ENCODE measurements around the gene THADA. TPM values are rescaled to one million over a fixed set of nuclear protein-coding genes. Genes with fewer than 3 reads are reported as not detected.

THADA gene
- total RNA-seq, 2 donors from 2014 or later, result 23.7 to 69.5 TPM

DNA sequence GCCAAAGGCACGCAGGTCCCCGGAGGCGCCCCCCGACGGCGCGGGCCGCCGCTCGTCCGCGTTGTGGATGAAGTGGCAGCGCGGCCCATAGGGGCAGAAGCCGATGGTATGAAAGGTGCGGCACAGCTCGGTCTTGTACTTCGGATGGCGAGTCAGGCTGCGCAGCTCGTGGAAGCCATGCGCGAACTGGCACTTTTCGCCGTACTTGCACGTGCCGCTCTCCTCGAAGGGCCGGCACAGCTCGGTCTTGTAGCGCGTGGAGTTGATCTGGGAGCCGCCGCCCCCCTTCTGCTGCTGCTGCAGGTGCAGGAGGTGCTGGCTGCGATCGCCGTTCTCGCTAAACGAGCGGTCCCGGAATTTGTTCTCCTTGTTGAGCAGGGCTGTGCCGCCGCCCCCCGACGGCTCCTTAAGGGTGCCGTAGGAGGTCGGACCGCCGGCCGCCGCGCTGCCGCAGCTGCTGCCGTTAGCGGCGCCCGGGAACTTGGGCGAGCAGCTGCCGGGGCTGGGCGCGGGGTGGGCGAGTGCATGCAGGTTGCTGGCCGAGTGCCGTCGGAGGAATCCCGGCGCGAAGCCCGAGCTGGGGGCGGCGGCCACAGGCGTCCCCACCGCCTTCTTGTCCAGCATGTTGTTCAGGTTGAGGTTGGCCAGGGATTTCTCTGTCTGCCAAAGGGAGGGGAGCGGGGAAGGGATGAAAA, 370.6 kb downstream of the THADA start:
- ATAC-seq (no peak), DNase-seq (ENCODE audit: low spot score) (peak; percentile 71)
- peaks cover 58 to 62% of the 10 kb centered on the region in 2 donors for H3K4me1 Mint-ChIP-seq (ENCODE audit: low read depth in 2 of 2)
- no peaks in the 10 kb centered on the region for H3K27me3 Mint-ChIP-seq
- H3K9me3 Mint-ChIP-seq, result no peaks in the 10 kb centered on the region
- H3K36me3 Mint-ChIP-seq, result peaks cover 10% of the 10 kb centered on the region
- peak overlapping the region; percentile 79 for H3K4me3 Mint-ChIP-seq
- H3K27ac Mint-ChIP-seq, result peak overlapping the region; percentile 62 to 85

GRCh38 chr2:43224571-43225092, 371.2 kb downstream of the THADA start:
- Mint-ChIP-seq H3K4me3 (peak overlapping the region; percentile 90), H3K36me3 (peaks cover 8% of the 10 kb centered on the region), H3K9me3 (no peaks in the 10 kb centered on the region), H3K27me3 (no peaks in the 10 kb centered on the region), H3K27ac (peak overlapping the region; percentile 60 to 91), H3K4me1 (ENCODE audit: low read depth in 2 of 2) (peaks cover 62 to 66% of the 10 kb centered on the region in 2 donors)
- peak; percentile 65 for DNase-seq (ENCODE audit: low spot score)
- no peak for ATAC-seq

GRCh38 chr2:43224131-43224570, 371.7 kb downstream of the THADA start:
- peaks cover 4% of the 10 kb centered on the region for H3K36me3 Mint-ChIP-seq
- ATAC-seq (peak in 1 of 2 donors; percentile 2), DNase-seq (ENCODE audit: low spot score) (peak; percentile 80)
- no peaks in the 10 kb centered on the region for H3K9me3 Mint-ChIP-seq
- H3K4me3 Mint-ChIP-seq, result peak overlapping the region; percentile 90
- peak overlapping the region; percentile 60 to 91 for H3K27ac Mint-ChIP-seq
- peaks cover 62 to 66% of the 10 kb centered on the region in 2 donors for H3K4me1 Mint-ChIP-seq (ENCODE audit: low read depth in 2 of 2)
- H3K27me3 Mint-ChIP-seq, result no peaks in the 10 kb centered on the region

- H3K9me3 Mint-ChIP-seq, result no peaks in the 10 kb centered on the region
- ATAC-seq (no peak), DNase-seq (ENCODE audit: low spot score) (no peak)
- H3K27ac Mint-ChIP-seq, result peak overlapping the region; percentile 60 to 91
- H3K36me3 Mint-ChIP-seq, result peaks cover 4% of the 10 kb centered on the region
- no peaks in the 10 kb centered on the region for H3K27me3 Mint-ChIP-seq
- peak overlapping the region; percentile 90 for H3K4me3 Mint-ChIP-seq
- H3K4me1 Mint-ChIP-seq (ENCODE audit: low read depth in 2 of 2), result peaks cover 64 to 67% of the 10 kb centered on the region in 2 donors
Measured at GRCh38 chr2:43223521-43224001, 372.3 kb downstream of the THADA start.

GRCh38 chr2:43222475-43223309, 373.1 kb downstream of the THADA start:
- Mint-ChIP-seq H3K4me3 (peak overlapping the region; percentile 90), H3K27ac (peak overlapping the region; percentile 60 to 91), H3K4me1 (ENCODE audit: low read depth in 2 of 2) (peaks cover 55 to 62% of the 10 kb centered on the region in 2 donors), H3K9me3 (no peaks in the 10 kb centered on the region), H3K27me3 (no peaks in the 10 kb centered on the region), H3K36me3 (peaks cover 4% of the 10 kb centered on the region)
- DNase-seq (ENCODE audit: low spot score), result peak; percentile 51
- no peak for ATAC-seq

DNA sequence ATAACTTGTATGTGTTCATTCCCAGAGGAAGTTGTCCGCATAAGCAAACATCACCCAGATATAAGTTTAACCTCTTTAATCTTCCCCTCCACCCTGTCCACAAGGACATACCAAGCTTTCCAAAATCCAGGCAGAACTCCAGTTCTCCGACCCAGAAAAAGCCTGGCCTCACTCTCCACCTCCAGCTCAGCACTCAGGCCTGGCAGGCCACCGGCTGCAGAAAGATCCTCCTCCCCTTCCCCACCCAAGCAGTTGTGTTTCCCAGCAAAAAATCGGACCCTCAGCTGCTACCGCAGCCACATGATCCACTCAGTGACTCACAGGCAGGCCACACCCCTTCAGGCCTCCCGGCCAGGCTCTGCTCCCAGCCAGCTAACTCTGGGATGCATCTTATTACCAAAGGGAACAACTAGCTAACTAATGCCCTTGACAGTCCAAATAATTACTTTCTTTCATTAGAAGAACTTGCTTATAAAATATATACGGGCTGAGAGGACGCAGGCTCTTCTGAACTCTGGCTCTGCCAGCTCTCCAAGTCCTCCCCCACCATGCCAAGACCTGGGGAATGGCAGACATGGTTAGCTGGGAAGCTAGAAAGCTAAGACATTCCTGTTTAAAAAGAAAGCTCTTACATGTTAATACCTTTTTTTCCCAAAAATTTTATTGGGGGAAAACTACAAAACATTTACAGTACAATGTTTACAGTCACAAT, 373.9 kb downstream of the THADA start:
- peak overlapping the region; percentile 60 to 91 for H3K27ac Mint-ChIP-seq
- H3K27me3 Mint-ChIP-seq, result no peaks in the 10 kb centered on the region
- no peaks in the 10 kb centered on the region for H3K9me3 Mint-ChIP-seq
- peaks cover 53 to 59% of the 10 kb centered on the region in 2 donors for H3K4me1 Mint-ChIP-seq (ENCODE audit: low read depth in 2 of 2)
- ATAC-seq (no peak), DNase-seq (ENCODE audit: low spot score) (peak; percentile 72)
- H3K36me3 Mint-ChIP-seq, result peaks cover 4% of the 10 kb centered on the region
- peak overlapping the region; percentile 90 for H3K4me3 Mint-ChIP-seq

GRCh38 chr2:43221124-43221762, 374.6 kb downstream of the THADA start:
- H3K9me3 Mint-ChIP-seq, result no peaks in the 10 kb centered on the region
- peaks cover 4% of the 10 kb centered on the region for H3K36me3 Mint-ChIP-seq
- H3K4me3 Mint-ChIP-seq, result peak overlapping the region; percentile 90
- H3K27ac Mint-ChIP-seq, result peak overlapping the region; percentile 60 to 91
- H3K4me1 Mint-ChIP-seq (ENCODE audit: low read depth in 2 of 2), result peaks cover 53 to 59% of the 10 kb centered on the region in 2 donors
- no peak for ATAC-seq
- H3K27me3 Mint-ChIP-seq, result no peaks in the 10 kb centered on the region
- DNase-seq (ENCODE audit: low spot score), result no peak

DNA sequence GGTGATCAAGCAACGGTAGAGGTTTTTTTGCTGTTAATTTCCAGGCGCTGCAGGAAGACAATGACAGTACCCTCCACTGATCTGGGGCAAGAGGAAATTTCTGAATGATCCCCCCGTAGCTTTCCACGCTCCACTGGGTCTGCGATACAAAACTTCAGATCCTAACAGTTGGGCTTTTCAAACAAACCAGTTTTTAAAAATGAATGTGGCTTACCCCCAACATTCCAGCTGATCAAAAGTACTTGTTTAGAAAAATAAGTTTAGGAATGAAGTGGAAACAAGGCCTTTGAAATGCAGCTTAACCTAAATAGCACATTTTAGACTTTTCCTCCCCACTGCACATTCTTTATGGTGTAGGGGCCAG, 375.1 kb downstream of the THADA start:
- no peak for DNase-seq (ENCODE audit: low spot score)
- Mint-ChIP-seq H3K4me1 (ENCODE audit: low read depth in 2 of 2) (peaks cover 49 to 59% of the 10 kb centered on the region in 2 donors), H3K36me3 (peaks cover 4% of the 10 kb centered on the region), H3K27me3 (no peaks in the 10 kb centered on the region), H3K4me3 (peak overlapping the region; percentile 90), H3K9me3 (no peaks in the 10 kb centered on the region), H3K27ac (peak overlapping the region; percentile 60 to 91)
- ATAC-seq, result no peak

- Mint-ChIP-seq H3K27me3 (no peaks in the 10 kb centered on the region), H3K4me3 (peak overlapping the region; percentile 90), H3K27ac (peak overlapping the region; percentile 60 to 91), H3K9me3 (no peaks in the 10 kb centered on the region), H3K36me3 (peaks cover 4% of the 10 kb centered on the region), H3K4me1 (ENCODE audit: low read depth in 2 of 2) (peaks cover 46 to 59% of the 10 kb centered on the region in 2 donors)
- no peak for ATAC-seq
- DNase-seq (ENCODE audit: low spot score), result no peak
Measured at GRCh38 chr2:43220229-43220751, 375.5 kb downstream of the THADA start.

DNA sequence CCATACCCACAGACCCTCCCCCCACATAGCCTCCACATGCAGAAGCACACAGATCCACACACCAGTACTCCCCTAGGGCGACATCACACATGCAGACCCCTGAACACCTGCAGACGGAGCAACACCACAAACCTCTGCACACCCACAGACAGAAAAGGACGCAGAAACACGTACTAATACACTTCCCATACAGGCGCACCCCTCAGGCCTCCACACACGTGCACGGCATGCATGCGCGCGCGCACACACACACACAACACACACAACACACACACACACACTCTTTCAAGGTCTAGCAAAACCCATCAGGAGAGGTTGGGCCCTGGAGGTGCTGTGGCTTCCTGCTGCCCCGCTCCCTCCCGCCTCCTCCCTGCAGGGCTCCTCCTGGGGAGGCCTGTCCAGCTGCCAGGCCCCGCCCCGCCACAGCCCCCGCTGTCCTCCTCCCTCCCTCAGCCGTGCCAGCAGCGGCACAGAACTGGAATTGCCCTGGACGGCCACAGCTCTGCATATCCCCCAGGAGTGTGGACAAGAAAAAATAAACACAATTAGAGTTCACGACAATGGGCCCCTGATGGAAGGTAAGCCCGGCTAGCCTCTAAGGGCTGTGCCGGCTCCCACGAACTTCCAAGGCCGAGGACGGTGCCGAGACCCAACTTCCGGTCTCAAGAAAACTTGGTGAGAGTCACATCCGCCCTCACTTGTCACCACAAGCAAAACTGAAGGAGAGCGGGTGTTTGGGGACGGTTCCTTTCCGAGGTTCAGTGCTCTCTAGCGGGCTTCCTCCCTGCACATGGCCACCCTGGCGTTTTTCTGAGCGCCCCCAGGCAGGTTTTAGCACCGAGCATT, 376.2 kb downstream of the THADA start:
- peak; percentile 70 to 81 for ATAC-seq
- no peaks in the 10 kb centered on the region for H3K27me3 Mint-ChIP-seq
- H3K4me3 Mint-ChIP-seq, result peak overlapping the region; percentile 90

GRCh38 chr2:43218702-43219382, 377.0 kb downstream of the THADA start:
- DNase-seq (ENCODE audit: low spot score), result peak; percentile 82
- H3K27me3 Mint-ChIP-seq, result no peaks in the 10 kb centered on the region
- no peaks in the 10 kb centered on the region for H3K9me3 Mint-ChIP-seq
- ATAC-seq, result peak; percentile 82 to 85
- H3K4me1 Mint-ChIP-seq (ENCODE audit: low read depth in 2 of 2), result peaks cover 42 to 53% of the 10 kb centered on the region in 2 donors
- peak overlapping the region; percentile 60 to 91 for H3K27ac Mint-ChIP-seq
- H3K36me3 Mint-ChIP-seq, result peaks cover 4% of the 10 kb centered on the region
- peak overlapping the region; percentile 90 for H3K4me3 Mint-ChIP-seq

More for the DNA sequence above, 376.2 kb downstream of the THADA start:
- peaks cover 46 to 59% of the 10 kb centered on the region in 2 donors for H3K4me1 Mint-ChIP-seq (ENCODE audit: low read depth in 2 of 2)
- peak; percentile 86 for DNase-seq (ENCODE audit: low spot score)
- H3K27ac Mint-ChIP-seq, result peak overlapping the region; percentile 60 to 91
- H3K9me3 Mint-ChIP-seq, result no peaks in the 10 kb centered on the region
- H3K36me3 Mint-ChIP-seq, result peaks cover 4% of the 10 kb centered on the region
